PFSK-1 (cell line): ENCODE data around the gene KNOP1.

ENCODE experiments used
- FOXP2 ChIP-seq: optimal IDR thresholded peaks from 2 replicates; pipeline ENCODE3; 2011; ENCODE audit warnings: borderline replicate concordance, control low read depth, inconsistent platforms; ENCODE audit not compliant: insufficient read depth; ENCODE audit errors: extremely low read length, extremely low read depth
- POLR2AphosphoS5 ChIP-seq: IDR thresholded peaks from 2 replicates; pipeline ENCODE4 v1.6.1; 2012; ENCODE audit warnings: low read depth, mild to moderate bottlenecking, control low read depth, low read length, moderate library complexity
- REST ChIP-seq, 2 experiments: IDR thresholded peaks; 2 replicates each; pipeline versions ENCODE4 v1.6.1 to v1.8.0; 2011 to 2012; ENCODE audit warnings: low read depth in 2 of 2, low read length in 2 of 2, control low read depth in 1 of 2, inconsistent platforms in 1 of 2, mild to moderate bottlenecking in 1 of 2, moderate library complexity in 1 of 2; ENCODE audit not compliant: insufficient read depth in 1 of 2
- SIN3A ChIP-seq: IDR thresholded peaks from 2 replicates; pipeline ENCODE4 v1.6.1; 2012; ENCODE audit warnings: mild to moderate bottlenecking, low read length, moderate library complexity, borderline replicate concordance; ENCODE audit not compliant: insufficient read depth
- TAF1 ChIP-seq: IDR thresholded peaks from 2 replicates; pipeline ENCODE4 v1.6.1; 2012; ENCODE audit warnings: low read length, control low read depth, borderline replicate concordance; ENCODE audit not compliant: insufficient read depth

The KNOP1 gene

DNA sequence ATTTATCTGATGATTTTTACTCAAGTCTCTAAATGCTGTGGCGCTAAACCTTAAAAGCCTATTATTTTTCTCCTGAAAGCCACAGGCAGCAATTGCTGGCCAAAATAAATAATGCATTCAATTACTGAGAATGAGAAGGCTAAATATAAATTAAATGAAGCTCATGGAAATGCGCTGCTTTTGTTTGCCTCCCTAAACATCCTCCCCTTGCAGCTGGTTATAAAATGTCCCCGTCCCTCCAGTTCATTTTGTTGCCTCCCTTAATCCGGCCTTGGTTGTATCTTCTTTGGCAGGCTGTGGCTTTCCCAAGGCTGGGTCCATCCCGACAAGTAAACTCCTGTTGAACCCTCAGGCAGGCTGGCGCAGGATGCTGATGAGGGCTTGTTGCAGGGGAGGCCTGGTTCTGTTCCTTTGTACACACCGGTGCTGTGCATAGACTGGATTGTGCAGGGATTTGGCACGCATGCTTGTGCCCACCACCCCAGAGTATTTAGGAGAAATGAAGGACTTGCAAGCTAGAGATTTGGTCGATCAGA, 62.7 kb downstream of the KNOP1 start:
- no peak for TF ChIP-seq SIN3A
- TF ChIP-seq POLR2AphosphoS5: no peak
- no peak for TF ChIP-seq FOXP2
- no peak for TF ChIP-seq REST (IDR thresholded peaks at IDR 0.05; ENCODE audit: insufficient read depth in 1 of 2, low read depth in 2 of 2, low read length in 2 of 2)
- no peak for TF ChIP-seq TAF1

DNA sequence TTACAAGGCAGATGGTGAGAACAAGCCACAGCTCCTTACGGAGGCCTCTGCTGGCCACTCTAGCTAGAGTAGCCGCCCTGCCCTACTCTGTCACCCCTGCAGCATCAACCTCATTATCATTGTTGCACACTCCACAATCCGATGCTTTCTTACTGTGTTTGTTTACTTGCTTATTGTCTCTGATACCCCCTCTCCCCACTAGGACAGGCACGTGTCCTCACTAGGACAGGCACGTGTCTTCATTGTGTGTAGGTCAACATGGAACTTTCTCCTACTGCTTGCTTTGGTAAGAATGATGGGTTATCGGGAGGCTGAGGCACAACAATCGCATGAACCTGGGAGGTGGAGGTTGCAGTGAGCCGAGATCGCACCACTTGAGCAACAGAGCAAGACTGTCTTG, 63.9 kb downstream of the KNOP1 start:
- TF ChIP-seq SIN3A: no peak
- no peak for TF ChIP-seq TAF1
- TF ChIP-seq POLR2AphosphoS5: no peak
- no peak for TF ChIP-seq REST (IDR thresholded peaks at IDR 0.05; ENCODE audit: insufficient read depth in 1 of 2, low read depth in 2 of 2, low read length in 2 of 2)
- no peak for TF ChIP-seq FOXP2
